Measurements from ENCODE around the gene AKAP13.
"Not testable (repeated sequence)": the region's sequence is repeated elsewhere in the genome, so short reads cannot be mapped to it uniquely, and the experiment has no call there.

Gene AKAP13

DNA sequence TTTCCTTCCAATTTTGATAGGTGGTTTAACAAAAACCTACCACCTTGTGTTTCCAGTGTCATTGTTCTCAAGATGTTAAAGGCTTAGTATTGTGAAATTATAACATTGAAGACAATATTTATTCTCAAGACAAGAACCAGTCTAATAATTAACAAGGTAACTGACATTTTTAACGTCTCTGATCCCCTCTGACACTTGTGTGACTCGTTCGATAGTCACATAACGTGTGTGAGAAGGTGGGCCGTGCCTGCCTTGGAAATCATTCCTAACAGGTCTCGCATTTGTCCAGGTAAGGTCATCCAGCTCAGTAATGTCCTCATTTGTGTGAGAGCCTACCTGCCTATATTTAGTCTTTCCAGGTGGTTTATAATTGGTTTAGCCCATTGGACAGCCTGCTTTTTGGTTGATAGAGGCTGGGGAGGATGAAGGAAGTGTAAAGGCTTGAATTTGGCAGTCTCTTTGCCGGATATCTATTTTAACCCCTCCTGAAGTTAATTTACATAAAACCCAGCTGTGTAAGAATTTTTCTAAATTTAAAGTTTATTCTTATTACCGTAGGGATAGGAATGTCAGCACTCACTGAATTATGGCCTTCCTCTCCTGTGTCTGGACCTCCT, 94.4 kb downstream of the AKAP13 start:
- H3K4me1 ChIP-seq (ENCODE audit: control insufficient read depth, insufficient read depth, low read length) = peaks cover 38% of the 10 kb centered on the region
- no peak overlapping the region for H3K4me3 ChIP-seq (ENCODE audit: low read length)
- DNase-seq (ENCODE audit: low read depth) = no peak

DNA sequence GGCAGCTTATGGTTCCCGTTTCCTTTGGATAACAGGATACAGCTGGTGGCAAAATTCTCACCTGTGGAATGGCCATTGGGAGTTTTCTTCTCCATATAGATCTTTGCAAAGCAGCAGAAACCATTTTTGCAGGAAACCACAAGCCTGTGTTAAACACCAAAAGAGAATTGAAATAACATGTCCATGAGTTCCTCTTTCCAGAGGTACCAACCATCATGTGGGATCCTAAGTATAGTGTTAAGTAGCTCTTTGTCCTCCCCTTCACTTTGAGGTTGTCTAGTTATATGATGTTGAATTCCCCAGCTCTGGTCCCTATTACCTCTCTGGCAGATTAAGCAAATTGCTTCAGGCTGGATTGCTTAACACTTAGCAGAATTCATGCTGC, 94.9 kb downstream of the AKAP13 start:
- Histone ChIP-seq H3K27me3 (replicated peaks; ENCODE audit: control insufficient read depth, insufficient read depth, low read length) (no peaks in the 10 kb centered on the region), H3K9me3 (ENCODE audit: control insufficient read depth, low read length) (no peaks in the 10 kb centered on the region), H3K4me3 (ENCODE audit: low read length) (no peak overlapping the region), H3K9ac (ENCODE audit: low read length) (no peak overlapping the region), H3K4me1 (ENCODE audit: control insufficient read depth, insufficient read depth, low read length) (peaks cover 39% of the 10 kb centered on the region), H3K36me3 (ENCODE audit: control insufficient read depth, insufficient read depth, low read length, severe bottlenecking) (no peaks in the 10 kb centered on the region)
- DNase-seq (ENCODE audit: low read depth) = peak; percentile 36

More for the DNA sequence above, 94.4 kb downstream of the AKAP13 start:
- Histone ChIP-seq H3K36me3 (ENCODE audit: control insufficient read depth, insufficient read depth, low read length, severe bottlenecking) (no peaks in the 10 kb centered on the region), H3K9ac (ENCODE audit: low read length) (no peak overlapping the region), H3K9me3 (ENCODE audit: control insufficient read depth, low read length) (no peaks in the 10 kb centered on the region), H3K27me3 (replicated peaks; ENCODE audit: control insufficient read depth, insufficient read depth, low read length) (no peaks in the 10 kb centered on the region)

GRCh38 chr15:85475711-85476110, 95.3 kb downstream of the AKAP13 start:
- Histone ChIP-seq H3K9me3 (ENCODE audit: control insufficient read depth, low read length) (no peaks in the 10 kb centered on the region), H3K4me1 (ENCODE audit: control insufficient read depth, insufficient read depth, low read length) (peaks cover 39% of the 10 kb centered on the region), H3K9ac (ENCODE audit: low read length) (no peak overlapping the region), H3K36me3 (ENCODE audit: control insufficient read depth, insufficient read depth, low read length, severe bottlenecking) (no peaks in the 10 kb centered on the region), H3K27me3 (replicated peaks; ENCODE audit: control insufficient read depth, insufficient read depth, low read length) (no peaks in the 10 kb centered on the region), H3K4me3 (ENCODE audit: low read length) (no peak overlapping the region)
- DNase-seq (ENCODE audit: low read depth) = no peak

GRCh38 chr15:85477061-85477460, 96.7 kb downstream of the AKAP13 start:
- Histone ChIP-seq H3K4me3 (ENCODE audit: low read length) (no peak overlapping the region), H3K4me1 (ENCODE audit: control insufficient read depth, insufficient read depth, low read length) (peaks cover 44% of the 10 kb centered on the region), H3K9ac (ENCODE audit: low read length) (no peak overlapping the region), H3K27me3 (replicated peaks; ENCODE audit: control insufficient read depth, insufficient read depth, low read length) (no peaks in the 10 kb centered on the region), H3K36me3 (ENCODE audit: control insufficient read depth, insufficient read depth, low read length, severe bottlenecking) (no peaks in the 10 kb centered on the region), H3K9me3 (ENCODE audit: control insufficient read depth, low read length) (no peaks in the 10 kb centered on the region)
- DNase-seq (ENCODE audit: low read depth) = no peak

DNA sequence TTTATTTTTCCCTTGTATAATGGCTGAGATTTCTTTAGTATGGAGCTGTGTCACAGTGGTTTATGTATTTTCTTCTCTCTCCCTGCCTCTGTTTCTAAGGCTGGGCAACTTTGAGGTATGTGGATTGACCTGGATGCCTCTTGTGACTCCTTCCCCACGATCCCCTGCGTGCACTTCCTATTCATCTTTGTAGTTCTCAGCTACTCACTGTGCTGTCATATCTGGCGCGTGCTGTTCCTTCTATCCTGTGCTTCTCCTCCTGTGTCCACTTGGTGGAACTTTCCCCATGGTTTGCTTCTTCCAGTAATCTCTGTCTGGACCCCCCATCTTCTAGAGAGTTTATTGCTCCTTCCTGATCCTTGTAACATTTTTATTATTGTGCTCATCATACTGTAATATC, 97.3 kb downstream of the AKAP13 start:
- Histone ChIP-seq H3K9ac (ENCODE audit: low read length) (no peak overlapping the region), H3K27me3 (replicated peaks; ENCODE audit: control insufficient read depth, insufficient read depth, low read length) (no peaks in the 10 kb centered on the region), H3K36me3 (ENCODE audit: control insufficient read depth, insufficient read depth, low read length, severe bottlenecking) (no peaks in the 10 kb centered on the region), H3K4me1 (ENCODE audit: control insufficient read depth, insufficient read depth, low read length) (peaks cover 51% of the 10 kb centered on the region), H3K4me3 (ENCODE audit: low read length) (no peak overlapping the region), H3K9me3 (ENCODE audit: control insufficient read depth, low read length) (no peaks in the 10 kb centered on the region)
- DNase-seq (ENCODE audit: low read depth) = no peak

- Histone ChIP-seq H3K36me3 (ENCODE audit: control insufficient read depth, insufficient read depth, low read length, severe bottlenecking) (no peaks in the 10 kb centered on the region), H3K9ac (ENCODE audit: low read length) (peak overlapping the region; percentile 30), H3K4me1 (ENCODE audit: control insufficient read depth, insufficient read depth, low read length) (peaks cover 43% of the 10 kb centered on the region), H3K27me3 (replicated peaks; ENCODE audit: control insufficient read depth, insufficient read depth, low read length) (no peaks in the 10 kb centered on the region), H3K9me3 (ENCODE audit: control insufficient read depth, low read length) (no peaks in the 10 kb centered on the region), H3K4me3 (ENCODE audit: low read length) (peak overlapping the region; percentile 3)
- DNase-seq (ENCODE audit: low read depth) = peak; percentile 60
Observed at GRCh38 chr15:85479071-85479647, 98.8 kb downstream of the AKAP13 start.

DNA sequence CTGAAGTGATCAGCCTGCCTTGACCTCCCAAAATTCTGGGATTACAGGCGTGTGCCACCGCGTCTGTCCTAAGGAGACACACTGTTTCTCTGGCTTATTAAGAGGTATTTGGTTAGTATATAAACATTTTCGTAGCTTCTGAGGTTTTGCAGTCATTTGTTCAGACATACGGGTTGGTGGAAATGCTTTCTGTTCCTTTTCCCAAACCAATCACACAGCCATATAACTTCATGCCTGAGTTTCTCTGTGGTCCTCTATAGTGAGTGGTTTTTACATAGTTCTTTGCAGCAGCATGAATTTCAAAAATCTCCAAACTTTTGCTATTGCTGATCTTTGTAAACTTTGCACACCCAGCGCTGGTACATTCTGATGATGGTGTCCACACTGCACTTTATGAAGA, 100.5 kb downstream of the AKAP13 start:
- H3K36me3 ChIP-seq (ENCODE audit: control insufficient read depth, insufficient read depth, low read length, severe bottlenecking) = no peaks in the 10 kb centered on the region
- H3K9me3 ChIP-seq (ENCODE audit: control insufficient read depth, low read length) = no peaks in the 10 kb centered on the region
- no peak for DNase-seq (ENCODE audit: low read depth)
- peaks cover 36% of the 10 kb centered on the region for H3K4me1 ChIP-seq (ENCODE audit: control insufficient read depth, insufficient read depth, low read length)
- H3K9ac ChIP-seq (ENCODE audit: low read length) = no peak overlapping the region
- no peaks in the 10 kb centered on the region for H3K27me3 ChIP-seq (replicated peaks; ENCODE audit: control insufficient read depth, insufficient read depth, low read length)
- H3K4me3 ChIP-seq (ENCODE audit: low read length) = no peak overlapping the region

DNA sequence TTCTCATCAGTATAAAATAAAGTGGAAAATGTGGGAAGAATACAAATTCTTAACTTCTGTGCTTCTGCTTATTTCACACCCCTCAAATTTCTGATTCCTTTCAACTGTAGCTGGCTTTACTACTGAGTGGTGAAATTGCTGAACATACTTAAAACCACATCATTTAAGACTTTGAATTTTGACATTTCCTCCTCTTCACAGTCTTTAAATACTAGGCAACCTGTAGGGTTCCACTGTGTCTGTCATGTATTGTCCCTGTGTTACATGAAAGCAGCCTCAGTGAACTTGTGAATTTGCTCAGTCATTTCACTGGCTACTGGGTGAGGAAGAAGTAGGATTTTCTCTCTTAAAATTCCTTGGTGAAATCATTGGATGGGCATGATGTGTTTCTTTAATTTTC, 101.1 kb downstream of the AKAP13 start:
- not testable (repeated sequence) for H3K36me3 ChIP-seq (ENCODE audit: control insufficient read depth, insufficient read depth, low read length, severe bottlenecking); H3K4me3 ChIP-seq (ENCODE audit: low read length); H3K9ac ChIP-seq (ENCODE audit: low read length); DNase-seq (ENCODE audit: low read depth); H3K9me3 ChIP-seq (ENCODE audit: control insufficient read depth, low read length); H3K27me3 ChIP-seq (replicated peaks; ENCODE audit: control insufficient read depth, insufficient read depth, low read length)
- peaks cover 40% of the 10 kb centered on the region for H3K4me1 ChIP-seq (ENCODE audit: control insufficient read depth, insufficient read depth, low read length)

DNA sequence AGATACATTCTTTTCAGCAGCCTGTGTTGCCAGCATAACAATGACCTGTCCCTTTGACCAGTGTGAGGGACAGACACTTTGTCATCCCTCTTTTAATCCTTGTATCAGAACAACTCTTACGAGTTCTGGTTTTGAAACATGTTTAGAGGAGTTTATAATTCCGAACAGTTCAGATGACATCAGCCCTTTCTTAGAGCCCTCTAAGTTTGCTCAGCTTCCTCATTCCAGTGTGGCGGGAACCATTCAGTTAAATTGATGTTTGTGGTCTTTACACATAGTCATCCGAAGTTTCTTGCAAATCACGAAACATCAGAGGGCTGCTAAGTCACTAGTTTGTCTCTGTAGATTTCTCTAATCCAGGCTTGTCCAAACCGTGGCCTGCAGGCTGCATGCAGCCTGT, 102.5 kb downstream of the AKAP13 start:
- peak overlapping the region; percentile 36 for H3K9ac ChIP-seq (ENCODE audit: low read length)
- no peaks in the 10 kb centered on the region for H3K36me3 ChIP-seq (ENCODE audit: control insufficient read depth, insufficient read depth, low read length, severe bottlenecking)
- H3K4me1 ChIP-seq (ENCODE audit: control insufficient read depth, insufficient read depth, low read length) = peaks cover 40% of the 10 kb centered on the region
- peak; percentile 76 for DNase-seq (ENCODE audit: low read depth)
- H3K9me3 ChIP-seq (ENCODE audit: control insufficient read depth, low read length) = no peaks in the 10 kb centered on the region
- no peaks in the 10 kb centered on the region for H3K27me3 ChIP-seq (replicated peaks; ENCODE audit: control insufficient read depth, insufficient read depth, low read length)
- H3K4me3 ChIP-seq (ENCODE audit: low read length) = peak overlapping the region; percentile 34

- not testable (repeated sequence) for DNase-seq (ENCODE audit: low read depth); H3K4me3 ChIP-seq (ENCODE audit: low read length); H3K9ac ChIP-seq (ENCODE audit: low read length); H3K27me3 ChIP-seq (replicated peaks; ENCODE audit: control insufficient read depth, insufficient read depth, low read length); H3K9me3 ChIP-seq (ENCODE audit: control insufficient read depth, low read length); H3K36me3 ChIP-seq (ENCODE audit: control insufficient read depth, insufficient read depth, low read length, severe bottlenecking)
- H3K4me1 ChIP-seq (ENCODE audit: control insufficient read depth, insufficient read depth, low read length) = peaks cover 34% of the 10 kb centered on the region
Observed at GRCh38 chr15:85483955-85484354, 103.6 kb downstream of the AKAP13 start.

DNA sequence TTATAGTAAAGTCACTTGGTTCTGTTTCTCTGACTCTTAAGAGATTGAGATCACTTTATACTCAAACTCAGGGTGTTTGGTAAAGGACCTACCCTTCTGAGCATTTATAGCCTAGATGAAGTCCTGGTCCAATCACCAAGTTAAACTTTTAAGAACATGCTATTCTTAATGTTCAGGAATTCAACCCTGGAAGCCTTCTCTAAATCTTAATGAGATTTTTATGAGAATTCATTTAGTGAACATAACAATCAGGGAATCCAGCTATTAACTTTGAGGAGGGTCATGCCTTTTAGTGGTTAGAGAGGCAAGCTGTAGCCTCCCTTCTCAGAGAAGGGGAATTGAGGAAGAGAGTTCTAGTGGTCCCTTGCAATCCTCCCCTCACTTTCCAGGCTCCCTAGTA, 104.5 kb downstream of the AKAP13 start:
- not testable (repeated sequence) for H3K9me3 ChIP-seq (ENCODE audit: control insufficient read depth, low read length); H3K27me3 ChIP-seq (replicated peaks; ENCODE audit: control insufficient read depth, insufficient read depth, low read length); H3K36me3 ChIP-seq (ENCODE audit: control insufficient read depth, insufficient read depth, low read length, severe bottlenecking); DNase-seq (ENCODE audit: low read depth); H3K4me3 ChIP-seq (ENCODE audit: low read length); H3K9ac ChIP-seq (ENCODE audit: low read length)
- peaks cover 25% of the 10 kb centered on the region for H3K4me1 ChIP-seq (ENCODE audit: control insufficient read depth, insufficient read depth, low read length)
